HG02571 (cell line): Measurements from ENCODE around the gene CFHR3.
"Not testable (repeated sequence)": the region's sequence is repeated elsewhere in the genome, so short reads cannot be mapped to it uniquely, and the experiment has no call there.

Experiments used
- ATAC-seq: cut with Tn5 transposase; IDR thresholded peaks from one replicate; pipeline ENCODE4 v1.9.1; 2021; ENCODE audit warnings: mild to moderate bottlenecking, moderate library complexity; ENCODE audit not compliant: unreplicated experiment

The CFHR3 gene

DNA sequence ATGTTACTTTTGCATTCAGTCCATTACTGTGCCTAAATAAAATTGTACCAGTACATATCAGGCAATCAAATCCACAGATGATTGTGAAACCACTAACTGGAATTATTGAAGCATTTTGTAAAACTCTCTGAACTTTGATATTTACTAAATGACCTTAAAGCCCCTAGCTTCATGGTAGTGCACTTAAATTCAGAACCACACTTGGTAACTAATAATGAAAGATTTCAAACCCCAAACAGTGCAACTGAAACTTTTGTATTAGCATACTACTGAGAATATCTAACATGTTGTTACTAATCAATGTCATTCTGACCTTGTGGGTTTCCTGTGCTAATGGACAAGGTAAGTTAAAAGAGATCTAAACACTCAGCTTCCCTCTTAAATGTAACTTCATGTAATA lies at the start of gene CFHR3:
TSS of gene CFHR3 (plus strand) at position 238 of the 400 bp plus-strand sequence. CDS start at position 285, 47 bp downstream.
- ATAC-seq, result peak; percentile 69

DNA sequence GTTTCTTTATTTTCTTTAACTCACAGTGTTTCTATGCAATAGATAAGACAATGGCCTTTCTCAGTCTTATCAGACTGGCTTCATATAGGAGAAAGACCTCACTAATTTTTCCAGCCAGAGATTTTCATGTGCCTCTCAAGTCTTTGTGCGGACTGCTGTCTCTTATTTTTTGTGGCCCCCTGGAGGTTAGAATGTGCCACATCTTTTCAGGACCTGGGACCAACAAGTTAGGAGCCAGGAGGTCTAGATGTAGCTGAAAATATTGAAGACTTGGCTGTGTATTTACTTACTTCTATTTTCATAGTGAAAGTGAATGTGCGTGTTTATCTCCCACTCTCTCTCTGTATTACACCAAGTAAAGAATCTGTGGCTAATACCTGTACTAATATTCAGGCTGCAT lies 42.1 kb upstream of the CFHR3 start:
- no peak for ATAC-seq

DNA sequence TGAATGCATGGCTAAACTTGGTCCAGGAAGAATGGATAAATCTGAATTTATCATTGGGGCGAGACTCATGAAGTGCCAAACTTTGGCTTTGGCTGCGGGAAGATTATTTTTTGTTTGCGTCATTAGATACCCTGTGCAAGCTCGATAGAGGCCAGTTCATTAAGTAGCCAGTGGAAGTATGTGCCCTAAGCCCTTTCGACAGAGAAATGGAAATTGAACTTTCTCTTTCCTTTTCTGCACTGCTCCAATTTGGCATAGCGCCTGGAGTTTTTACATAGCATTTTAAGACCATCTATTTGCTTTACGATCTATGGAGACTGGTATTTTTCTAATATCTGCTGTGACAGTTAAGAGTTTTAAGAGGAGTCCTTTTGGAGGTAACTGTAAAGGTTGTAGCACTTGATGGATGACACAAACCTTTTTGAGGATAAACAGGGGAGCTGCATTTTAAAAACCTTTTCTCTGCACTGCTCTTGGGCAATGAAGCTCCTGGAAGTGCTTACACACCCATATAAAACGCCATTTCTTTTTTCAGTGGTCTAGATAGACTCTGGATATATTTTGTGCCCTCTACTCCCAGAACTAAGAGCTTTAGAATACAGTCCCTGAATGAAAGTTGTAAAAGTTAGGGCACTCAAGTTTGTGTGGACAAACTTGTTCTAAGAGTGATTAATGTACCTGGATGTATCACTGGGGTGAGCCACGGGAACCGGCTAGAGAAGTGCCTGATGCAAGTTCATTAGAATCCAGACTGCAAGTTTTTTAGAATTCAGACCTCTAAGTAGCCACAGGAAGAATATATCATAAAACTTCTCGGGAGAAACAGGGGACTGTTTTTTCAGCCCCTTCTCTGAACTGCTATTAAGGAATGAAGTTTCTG lies 41.3 kb upstream of the CFHR3 start:
- no peak for ATAC-seq

DNA sequence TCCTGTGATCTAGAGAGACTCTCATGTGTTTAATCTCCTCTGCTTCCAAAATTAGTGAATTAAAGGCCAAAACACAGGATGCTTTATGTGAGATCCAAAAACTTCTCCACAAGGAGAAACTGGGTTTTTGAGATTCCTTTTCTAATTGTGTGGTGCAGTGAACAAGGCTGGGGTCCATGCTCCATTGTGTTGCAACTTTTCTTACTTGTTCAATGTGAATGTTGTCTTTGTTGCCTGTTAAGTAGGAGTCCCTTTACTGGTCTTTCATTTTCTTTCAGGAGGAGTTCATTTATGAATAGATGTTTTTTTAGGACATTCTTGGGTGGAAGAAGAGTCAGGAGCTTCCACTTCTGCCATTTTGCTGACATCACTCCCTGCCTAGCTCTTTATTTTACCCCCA lies 40.6 kb upstream of the CFHR3 start:
- no peak for ATAC-seq

DNA sequence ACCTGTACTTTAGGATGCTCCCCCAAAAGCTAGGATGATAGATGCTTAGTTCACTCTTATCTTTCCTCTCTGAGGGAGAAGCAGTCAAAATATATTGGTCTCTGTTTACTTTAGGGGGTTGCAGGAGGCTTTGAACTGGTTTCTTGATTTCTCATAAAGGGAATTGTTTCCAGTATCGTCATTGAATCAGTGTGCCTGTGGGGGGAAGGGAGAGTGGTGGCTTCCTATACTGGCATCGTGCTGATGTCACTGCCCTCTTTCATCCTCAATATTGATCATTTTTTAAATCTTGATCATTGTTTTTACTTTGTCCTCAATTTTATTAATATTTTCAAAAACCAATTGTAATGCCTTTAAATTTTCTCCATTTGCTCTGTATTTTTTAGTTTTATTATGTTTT lies 40.2 kb upstream of the CFHR3 start:
- no peak for ATAC-seq

DNA sequence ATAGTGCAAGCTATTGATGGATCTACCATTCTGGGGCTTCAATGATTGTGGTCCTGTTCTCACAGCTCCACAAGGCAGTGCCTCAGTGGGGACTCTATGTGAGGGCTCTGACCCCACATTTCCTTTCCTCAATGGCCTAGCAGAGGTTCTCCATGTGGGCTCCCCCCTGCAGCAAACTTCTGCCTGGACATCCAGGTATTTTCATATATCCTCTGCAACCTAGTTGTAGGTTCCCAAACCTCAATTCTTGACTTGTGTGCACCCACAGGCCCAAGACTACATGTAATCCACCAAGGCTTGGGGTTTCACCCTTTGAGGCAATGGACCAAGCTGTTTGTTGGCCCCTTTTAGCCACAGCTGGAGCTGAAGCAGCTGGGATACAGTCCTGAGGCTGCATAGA lies 35.9 kb upstream of the CFHR3 start:
- no peak for ATAC-seq

DNA sequence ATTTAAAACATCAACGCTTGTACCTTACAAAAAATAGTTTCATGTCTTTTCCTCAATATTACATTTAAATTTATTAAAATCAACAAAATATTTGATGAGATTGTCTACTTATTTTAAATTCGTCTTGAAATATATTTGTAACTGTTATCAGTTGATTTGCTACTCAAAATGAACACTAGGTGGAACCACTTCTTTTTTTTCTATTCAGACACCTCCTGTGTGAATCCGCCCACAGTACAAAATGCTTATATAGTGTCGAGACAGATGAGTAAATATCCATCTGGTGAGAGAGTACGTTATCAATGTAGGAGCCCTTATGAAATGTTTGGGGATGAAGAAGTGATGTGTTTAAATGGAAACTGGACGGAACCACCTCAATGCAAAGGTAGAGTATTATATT lies 31.4 kb upstream of the CFHR3 start:
- not testable (repeated sequence) for ATAC-seq

DNA sequence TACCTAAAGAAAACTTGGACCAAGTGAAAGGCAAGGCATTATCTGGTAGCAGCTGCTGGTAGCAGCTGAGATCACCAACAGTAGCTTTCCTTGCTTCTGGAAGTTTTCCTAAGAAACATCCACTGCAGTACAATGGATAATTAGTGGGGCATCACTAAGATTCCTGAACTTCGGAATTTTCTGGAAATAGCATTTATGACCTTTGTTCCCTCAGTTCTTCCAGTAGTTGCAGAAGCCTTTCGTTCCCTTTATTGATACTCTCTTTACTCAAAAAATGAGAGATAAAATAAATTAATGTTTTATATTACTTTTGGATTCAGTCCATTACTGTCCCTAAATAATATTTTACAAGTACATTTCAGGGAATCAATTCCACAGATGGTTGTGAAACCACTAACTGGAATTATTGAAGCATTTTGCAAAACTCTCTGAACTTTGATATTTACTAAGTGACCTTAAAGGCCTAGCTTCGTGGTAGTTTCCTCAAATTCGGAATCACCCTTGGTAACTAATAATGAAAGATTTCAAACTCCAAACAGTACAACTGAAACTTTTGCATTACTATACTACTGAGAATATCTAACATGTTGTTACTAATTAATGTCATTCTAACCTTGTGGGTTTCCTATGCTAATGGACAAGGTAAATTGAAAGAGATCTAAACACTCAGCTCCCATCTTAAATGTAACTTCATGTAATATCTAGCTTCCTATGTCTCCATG lies 9.5 kb upstream of the CFHR3 start:
- not testable (repeated sequence) for ATAC-seq

DNA sequence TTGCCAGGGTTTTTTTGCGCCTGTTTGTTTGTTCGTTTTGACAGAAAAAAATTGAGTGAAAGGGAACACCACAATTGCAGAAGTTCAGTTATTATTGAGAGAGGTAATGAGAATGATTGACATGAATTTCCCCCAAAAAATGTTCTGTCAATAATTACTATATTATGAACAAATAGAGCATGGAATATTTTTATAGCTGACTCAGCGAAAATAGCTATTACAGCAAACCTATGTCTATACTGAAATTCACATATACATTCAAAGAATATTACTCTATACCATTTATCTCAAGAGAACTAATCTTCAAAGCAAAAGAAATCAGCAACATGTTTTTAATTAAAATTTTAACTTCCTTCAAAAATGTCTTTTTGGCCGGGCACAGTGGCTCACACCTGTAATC lies 4.8 kb upstream of the CFHR3 start:
- not testable (repeated sequence) for ATAC-seq

DNA sequence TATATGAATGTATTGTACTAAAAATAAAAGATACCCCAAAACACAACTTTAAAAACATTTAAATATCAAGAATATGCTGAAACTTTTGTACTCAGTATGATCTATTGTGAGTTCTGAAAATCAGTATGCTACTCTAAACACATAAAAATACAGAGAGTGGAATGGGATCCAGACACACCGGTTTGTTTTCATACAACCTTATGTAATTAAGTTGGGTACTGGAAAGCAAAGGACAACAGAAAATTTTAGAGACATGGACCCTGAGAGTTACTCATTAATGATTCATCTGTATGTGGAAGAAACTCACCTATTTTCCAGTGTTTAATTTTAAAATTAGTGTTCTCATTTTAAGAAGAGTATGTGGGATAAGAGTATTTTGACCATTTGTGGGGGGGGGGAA lies 927 bp upstream of the CFHR3 start:
- no peak for ATAC-seq

DNA sequence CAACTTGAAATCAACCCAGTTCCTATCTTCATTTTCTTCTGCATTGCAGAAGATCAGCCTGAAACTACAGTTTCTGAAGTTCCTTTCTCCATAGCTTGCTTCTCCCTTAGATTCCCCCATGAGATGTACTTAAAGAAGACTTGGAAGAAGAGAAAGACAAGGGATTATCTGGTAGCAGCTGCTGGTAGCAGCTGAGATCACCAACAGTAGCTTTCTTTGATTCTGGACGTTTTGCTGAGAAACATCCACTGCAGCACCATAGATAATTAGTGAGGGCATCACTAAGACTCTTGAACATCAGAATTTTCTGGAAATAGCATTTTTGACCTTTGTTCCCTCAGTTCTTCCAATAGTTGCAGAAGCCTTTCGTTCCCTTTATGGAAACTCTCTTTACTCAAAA lies 465 bp upstream of the CFHR3 start:
- ATAC-seq, result no peak

DNA sequence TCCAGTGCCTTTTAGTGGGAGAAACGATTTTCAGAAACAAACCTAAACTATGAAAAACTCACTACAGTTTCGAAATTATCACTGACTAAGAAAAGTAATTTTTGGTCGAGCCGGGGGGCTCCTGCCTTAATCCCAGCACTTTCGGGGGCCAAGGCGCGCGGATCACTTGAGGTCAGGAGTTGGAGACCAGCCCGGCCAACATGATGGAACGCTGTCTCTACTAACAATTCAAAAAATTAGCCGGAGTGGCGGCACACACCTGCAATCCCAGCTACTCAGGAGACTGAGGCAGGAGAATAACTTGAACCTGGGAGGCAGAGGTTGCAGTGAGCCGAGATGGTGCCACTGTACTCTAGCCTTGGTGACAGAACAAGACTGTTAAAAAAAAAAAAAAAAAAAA lies 3.0 kb downstream of the CFHR3 start:
- ATAC-seq, result no peak

DNA sequence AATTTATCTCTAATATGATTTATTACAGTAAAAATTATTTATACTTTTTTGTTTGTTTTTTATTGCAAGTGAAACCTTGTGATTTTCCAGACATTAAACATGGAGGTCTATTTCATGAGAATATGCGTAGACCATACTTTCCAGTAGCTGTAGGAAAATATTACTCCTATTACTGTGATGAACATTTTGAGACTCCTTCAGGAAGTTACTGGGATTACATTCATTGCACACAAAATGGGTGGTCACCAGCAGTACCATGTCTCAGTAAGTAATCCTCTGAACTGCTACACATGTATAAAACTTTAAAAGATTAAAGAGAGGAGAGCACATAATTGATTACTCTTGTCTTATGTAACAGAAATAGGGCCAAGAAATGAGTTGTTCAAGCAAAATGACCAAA lies 4.5 kb downstream of the CFHR3 start:
- ATAC-seq, result no peak

DNA sequence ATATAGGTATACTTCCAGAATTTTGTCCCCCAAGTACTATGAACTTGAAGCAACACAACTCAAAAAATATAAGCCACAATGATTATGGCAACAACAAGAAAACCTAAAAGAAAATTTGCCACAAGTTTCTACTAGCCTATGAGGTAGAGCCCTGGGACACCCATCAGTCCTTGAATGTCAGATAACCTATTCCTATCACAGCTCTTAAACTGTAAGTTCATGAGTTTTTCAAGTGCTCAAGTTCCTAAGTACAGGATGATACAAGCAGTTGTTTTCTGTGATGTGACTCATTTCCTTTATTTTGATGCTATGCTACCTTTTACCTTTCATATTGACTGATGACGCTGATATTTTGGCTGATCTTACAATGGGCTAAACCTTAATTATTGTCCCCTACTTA lies 16.6 kb downstream of the CFHR3 start:
- ATAC-seq, result not testable (repeated sequence)

DNA sequence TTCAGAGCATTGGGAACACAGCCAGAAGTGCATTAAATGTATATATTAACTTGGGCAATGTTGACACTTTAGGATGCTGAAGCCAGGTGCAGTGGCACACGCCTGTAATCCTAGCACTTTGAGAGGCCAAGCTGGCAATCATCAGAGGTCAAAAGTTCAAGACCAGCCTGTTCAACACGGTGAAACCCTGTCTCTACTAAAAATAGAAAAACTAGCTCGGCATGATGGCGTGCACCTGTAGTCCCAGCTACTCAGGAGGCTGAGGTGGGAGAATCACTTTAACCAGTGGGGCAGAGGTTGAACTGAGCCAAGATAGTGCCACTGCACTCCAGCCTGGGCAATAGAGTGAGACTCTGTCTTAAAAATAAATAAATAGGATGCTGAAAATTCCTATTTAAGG lies 19.5 kb downstream of the CFHR3 start:
- not testable (repeated sequence) for ATAC-seq

DNA sequence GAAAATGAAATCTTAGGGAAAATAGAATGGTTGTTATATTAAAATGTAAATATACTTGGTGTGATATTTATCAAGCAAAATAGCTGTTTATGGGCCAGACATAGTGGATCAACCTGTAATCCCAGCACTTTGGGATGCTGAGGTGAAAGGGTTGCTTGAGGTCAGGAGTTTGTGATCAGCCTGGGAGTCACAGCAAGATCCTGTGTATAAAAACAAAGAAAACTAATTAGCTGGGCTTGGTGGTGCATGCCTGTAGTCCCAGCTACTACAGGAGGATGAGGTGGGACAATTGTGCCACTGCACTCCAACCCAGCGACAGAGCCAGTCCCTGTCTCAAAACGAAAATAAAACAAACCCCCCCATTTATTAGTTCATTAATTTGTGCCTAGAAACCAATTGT lies 23.3 kb downstream of the CFHR3 start:
- no peak for ATAC-seq

DNA sequence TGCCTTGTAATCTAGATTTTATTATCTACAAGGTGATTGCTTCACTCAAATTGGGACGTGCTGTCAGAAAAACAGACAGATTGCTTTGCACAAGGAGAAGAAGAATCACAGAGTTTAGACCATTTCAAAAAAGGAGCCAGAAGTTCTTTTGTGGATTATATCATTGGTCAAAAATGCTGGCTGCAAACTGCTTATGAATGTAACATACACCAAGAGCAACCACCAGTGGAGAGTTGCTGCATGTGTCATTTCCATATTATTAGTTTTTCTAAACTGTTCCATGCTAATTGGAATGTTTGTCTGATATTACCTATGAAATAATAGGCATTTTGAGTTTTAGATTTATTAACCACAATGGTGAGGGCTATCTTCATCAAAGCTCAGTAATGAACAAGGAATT lies 27.3 kb downstream of the CFHR3 start:
- ATAC-seq, result not testable (repeated sequence)

DNA sequence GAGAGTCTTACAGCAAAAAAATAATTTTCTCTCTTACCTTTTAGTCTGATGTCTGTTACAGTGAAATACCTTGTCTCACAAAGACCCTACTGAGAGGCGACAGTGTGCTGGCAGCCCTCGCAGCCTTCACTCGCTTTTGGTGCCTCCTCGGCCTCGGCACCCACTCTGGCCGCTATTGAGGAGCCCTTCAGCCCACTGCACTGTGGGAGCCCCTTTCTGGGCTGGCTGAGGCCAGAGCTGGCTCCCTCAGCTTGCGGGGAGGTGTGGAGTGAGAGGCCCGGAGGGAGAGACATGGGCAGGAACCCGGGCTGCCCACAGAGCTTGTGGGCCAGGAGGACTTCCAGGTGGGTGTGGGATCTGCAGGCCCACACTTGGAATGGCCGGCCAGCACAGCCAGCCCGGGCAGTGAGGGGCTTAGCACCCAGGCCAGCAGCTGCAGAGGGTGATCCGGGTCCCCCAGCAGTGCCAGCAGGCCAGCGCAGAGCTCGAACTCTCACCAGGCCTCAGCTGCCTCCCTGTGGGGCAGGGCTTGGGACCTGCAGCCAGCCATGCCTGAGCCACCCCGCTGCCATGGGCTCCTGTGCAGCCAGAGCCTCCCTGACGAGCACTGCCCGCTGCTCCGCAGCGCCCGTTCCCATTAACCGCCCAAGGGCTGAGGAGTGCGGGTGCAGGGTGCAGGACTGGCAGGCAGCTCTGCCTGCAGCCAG lies 34.0 kb downstream of the CFHR3 start:
- ATAC-seq, result no peak

DNA sequence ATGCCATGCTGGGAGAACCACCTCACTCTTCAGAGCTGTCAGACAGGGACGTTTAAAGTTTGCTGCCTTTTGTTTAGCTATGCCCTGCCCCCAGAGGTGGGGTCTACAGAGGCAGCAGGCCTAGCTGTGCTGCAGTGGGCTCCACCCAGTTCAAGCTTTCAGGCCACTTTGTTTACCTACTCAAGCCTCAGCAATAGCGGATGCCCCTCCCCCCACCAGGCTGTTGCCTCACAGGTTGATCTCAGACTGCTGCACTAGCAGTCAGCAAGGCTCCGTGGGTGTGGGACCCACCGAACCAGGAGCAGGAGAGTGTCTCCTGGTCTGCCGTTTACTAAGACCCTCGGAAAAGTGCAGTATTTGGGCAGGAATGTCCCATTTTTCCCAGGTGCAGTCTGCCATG lies 42.8 kb downstream of the CFHR3 start:
- not testable (repeated sequence) for ATAC-seq

DNA sequence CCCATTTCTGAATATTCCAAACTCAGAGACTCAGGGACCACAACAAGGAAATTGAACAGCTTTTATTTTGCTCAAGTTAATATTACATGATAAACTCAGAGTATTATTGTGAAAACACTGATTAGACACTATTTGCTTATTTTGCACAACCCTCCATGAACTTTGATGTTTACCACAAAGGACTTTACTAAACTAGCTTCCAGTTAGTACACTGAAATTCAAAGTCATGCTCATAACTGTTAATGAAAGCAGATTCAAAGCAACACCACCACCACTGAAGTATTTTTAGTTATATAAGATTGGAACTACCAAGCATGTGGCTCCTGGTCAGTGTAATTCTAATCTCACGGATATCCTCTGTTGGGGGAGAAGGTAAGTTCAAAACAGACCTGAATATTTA lies 44.9 kb downstream of the CFHR3 start, which contains the start of gene CFHR1:
TSS of gene CFHR1 (plus strand) at position 201 of the 400 bp plus-strand sequence. CDS start at position 315, 114 bp downstream.
- not testable (repeated sequence) for ATAC-seq

DNA sequence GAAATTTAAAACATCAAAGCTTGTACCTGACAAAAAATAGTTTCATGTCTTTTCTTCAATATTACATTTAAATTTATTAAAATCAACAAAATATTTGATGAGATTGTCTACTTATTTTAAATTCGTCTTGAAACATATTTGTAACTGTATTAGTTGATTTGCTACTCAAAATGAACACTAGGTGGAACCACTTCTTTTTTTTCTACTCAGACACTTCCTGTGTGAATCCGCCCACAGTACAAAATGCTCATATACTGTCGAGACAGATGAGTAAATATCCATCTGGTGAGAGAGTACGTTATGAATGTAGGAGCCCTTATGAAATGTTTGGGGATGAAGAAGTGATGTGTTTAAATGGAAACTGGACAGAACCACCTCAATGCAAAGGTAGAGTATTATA lies 53.2 kb downstream of the CFHR3 start:
- ATAC-seq, result not testable (repeated sequence)
